Neuron (in vitro differentiated cells): ENCODE measurements around the gene NR1D2.
A peak's percentile ranks its signal among the peaks of the same experiment; 100 is the strongest.
"Not testable (repeated sequence)": the region's sequence is repeated elsewhere in the genome, so short reads cannot be mapped to it uniquely, and the experiment has no call there.

ENCODE experiments used
- H2AFZ ChIP-seq: one replicate; pipeline ENCODE4 v1.6.1; 2013; ENCODE audit warnings: low read depth, mild to moderate bottlenecking, inconsistent platforms, low read length, moderate library complexity
- H3K27me3 ChIP-seq: one replicate; pipeline ENCODE4 v1.6.1; 2013; ENCODE audit warnings: low read length; ENCODE audit not compliant: insufficient read depth
- H3K36me3 ChIP-seq: one replicate; pipeline ENCODE4 v1.6.1; 2013; ENCODE audit warnings: low read length; ENCODE audit not compliant: insufficient read depth
- H3K4me1 ChIP-seq: one replicate; pipeline ENCODE4 v1.6.1; 2013; ENCODE audit warnings: low read length; ENCODE audit not compliant: insufficient read depth
- H3K4me3 ChIP-seq: 2 replicates; pipeline ENCODE4 v1.5.1; 2013; ENCODE audit warnings: mild to moderate bottlenecking, low read length, moderate library complexity
- H3K9me3 ChIP-seq: one replicate; pipeline ENCODE4 v1.6.1; 2013; ENCODE audit warnings: low read length

The NR1D2 gene

DNA sequence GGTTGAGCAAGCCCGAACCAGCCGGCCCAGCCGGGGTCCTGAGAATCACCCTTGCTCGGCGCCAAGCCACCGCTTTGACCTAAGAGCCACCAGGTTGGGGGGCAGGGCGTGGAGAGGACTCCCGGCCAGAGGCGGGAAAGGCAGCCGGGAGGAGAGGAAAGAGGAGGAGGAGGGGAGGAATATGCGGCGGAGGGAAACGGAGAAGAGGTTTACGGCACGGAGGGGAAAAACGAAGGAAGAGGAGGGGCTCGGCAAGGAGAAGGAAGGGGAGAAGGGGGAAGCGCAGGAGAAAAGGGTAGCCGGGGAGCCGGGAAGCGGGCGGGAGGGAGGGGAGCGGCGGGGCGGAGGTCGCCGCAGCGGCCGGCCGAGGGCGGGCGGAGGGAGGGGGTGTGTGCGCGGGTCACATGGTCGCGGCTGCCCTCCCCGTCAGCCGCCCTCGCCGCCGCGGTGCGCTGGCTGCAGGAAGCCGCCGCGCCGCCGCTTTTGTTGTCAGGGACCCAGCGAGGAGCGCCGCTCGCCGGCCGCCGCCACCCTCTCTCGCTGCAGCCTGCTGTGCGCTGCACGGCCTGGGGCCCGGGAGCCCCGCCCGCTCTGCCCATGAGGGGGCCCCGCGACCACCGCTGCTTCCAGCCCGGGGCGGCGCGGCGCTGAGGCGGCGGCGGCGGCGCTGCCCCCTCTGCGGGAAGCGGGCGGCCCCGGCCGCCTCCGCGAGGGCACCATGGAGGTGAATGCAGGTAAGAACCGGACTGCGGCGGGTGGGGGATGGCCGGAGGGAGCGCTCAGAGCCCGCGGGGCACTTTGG, at the start of gene NR1D2:
Gene NR1D2, plus strand, starts transcription at position 426 of the 802 bp plus-strand sequence. Its CDS starts 293 bp downstream, at position 719.
- H2AFZ ChIP-seq = peak within 1 kb of the TSS; percentile 48

GRCh38 chr3:23900744-23901143, 44.3 kb upstream of the NR1D2 start:
- no peaks in the 10 kb centered on the region for H3K27me3 ChIP-seq
- H3K4me1 ChIP-seq = no peaks in the 10 kb centered on the region
- H3K36me3 ChIP-seq = peaks cover 46% of the 10 kb centered on the region
- H3K4me3 ChIP-seq = no peak overlapping the region
- H3K9me3 ChIP-seq = peaks cover 22% of the 10 kb centered on the region
- H2AFZ ChIP-seq = no peak overlapping the region

More for the DNA sequence above, at the start of gene NR1D2:
- H3K9me3 ChIP-seq = no peaks in the 10 kb centered on the region
- H3K27me3 ChIP-seq = no peaks in the 10 kb centered on the region
- no peaks in the 10 kb centered on the region for H3K36me3 ChIP-seq
- H3K4me3 ChIP-seq = peak within 1 kb of the TSS; percentile 81
- peaks cover 16% of the 10 kb centered on the region for H3K4me1 ChIP-seq

DNA sequence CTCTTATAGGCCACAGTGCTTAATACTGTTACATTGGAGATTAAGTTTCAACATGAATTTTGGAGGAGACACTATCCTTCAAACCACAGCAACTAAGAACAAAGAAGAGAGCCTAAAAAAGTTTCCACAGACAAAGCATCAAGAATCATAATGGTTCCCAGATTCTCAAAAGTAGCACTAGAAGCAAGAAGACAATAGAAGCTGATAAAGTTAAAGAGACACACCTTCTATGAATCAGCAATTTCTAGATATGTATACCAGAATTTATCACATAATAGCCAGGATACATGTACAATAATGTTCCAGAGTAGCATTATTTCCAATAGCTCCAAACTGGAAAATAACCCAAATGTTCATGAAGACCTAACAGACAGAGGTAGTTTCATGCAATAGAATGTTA, 40.5 kb upstream of the NR1D2 start:
- H3K4me1 ChIP-seq = no peaks in the 10 kb centered on the region
- no peak overlapping the region for H2AFZ ChIP-seq
- peaks cover 8% of the 10 kb centered on the region for H3K9me3 ChIP-seq
- H3K4me3 ChIP-seq = no peak overlapping the region
- H3K36me3 ChIP-seq = peaks cover 41% of the 10 kb centered on the region
- H3K27me3 ChIP-seq = no peaks in the 10 kb centered on the region

DNA sequence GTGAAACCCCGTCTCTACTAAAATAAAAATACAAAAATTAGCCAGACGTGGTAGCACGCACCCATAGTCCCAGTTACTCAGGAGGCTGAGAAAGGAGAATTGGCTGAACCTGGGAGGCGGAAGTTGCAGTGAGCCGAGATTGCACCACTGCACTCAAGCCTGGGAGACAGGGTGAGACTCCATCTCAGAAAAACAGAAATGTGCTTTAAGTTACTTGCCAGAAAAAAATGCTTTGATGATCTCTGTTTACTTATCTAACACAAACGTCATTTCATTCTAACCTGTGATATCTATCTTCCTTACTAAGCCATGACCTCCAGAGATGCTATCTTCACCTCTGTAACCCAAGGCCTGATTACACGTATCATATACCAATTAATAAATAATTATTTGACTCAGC, 35.7 kb upstream of the NR1D2 start:
- no peaks in the 10 kb centered on the region for H3K9me3 ChIP-seq
- peaks cover 3% of the 10 kb centered on the region for H3K4me1 ChIP-seq
- H3K4me3 ChIP-seq = no peak overlapping the region
- peaks cover 30% of the 10 kb centered on the region for H3K36me3 ChIP-seq
- H3K27me3 ChIP-seq = no peaks in the 10 kb centered on the region
- H2AFZ ChIP-seq = no peak overlapping the region

GRCh38 chr3:23911397-23911796, 33.7 kb upstream of the NR1D2 start:
- Histone ChIP-seq H3K27me3 (no peaks in the 10 kb centered on the region), H3K36me3 (peaks cover 25% of the 10 kb centered on the region), H3K9me3 (no peaks in the 10 kb centered on the region), H3K4me1 (peaks cover 20% of the 10 kb centered on the region), H2AFZ (no peak overlapping the region), H3K4me3 (no peak overlapping the region)

DNA sequence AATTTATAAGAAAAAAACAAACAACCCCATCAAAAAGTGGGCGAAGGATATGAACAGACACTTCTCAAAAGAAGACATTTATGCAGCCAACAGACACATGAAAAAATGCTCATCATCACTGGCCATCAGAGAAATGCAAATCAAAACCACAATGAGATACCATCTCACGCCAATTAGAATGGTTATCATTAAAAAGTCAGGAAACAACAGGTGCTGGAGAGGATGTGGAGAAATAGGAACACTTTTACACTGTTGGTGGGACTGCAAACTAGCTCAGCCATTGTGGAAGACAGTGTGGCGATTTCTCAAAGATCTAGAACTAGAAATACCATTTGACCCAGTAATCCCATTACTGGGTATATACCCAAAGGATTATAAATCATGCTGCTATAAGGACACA, 32.8 kb upstream of the NR1D2 start:
- peaks cover 23% of the 10 kb centered on the region for H3K36me3 ChIP-seq
- peaks cover 20% of the 10 kb centered on the region for H3K4me1 ChIP-seq
- H3K4me3 ChIP-seq, H3K9me3 ChIP-seq, H3K27me3 ChIP-seq, H2AFZ ChIP-seq: not testable (repeated sequence)

DNA sequence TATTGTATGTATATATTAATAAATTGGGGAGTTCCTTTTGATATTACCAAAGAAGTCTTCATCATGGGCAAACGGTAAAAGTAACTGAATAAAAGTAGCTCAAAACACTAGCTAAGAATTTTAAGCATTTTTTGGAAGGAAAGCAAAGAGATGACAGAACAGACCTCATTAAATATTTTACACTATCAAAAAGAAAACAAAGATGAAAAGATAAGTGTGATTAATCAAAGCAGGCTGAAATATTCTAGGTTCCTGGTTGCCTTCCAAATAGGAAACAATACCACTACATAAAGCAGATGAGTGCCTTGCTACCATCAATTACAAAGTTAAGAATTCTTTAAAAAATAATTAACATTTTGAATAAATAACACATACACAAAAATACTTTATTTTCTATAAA, 31.9 kb upstream of the NR1D2 start:
- H3K36me3 ChIP-seq = peaks cover 23% of the 10 kb centered on the region
- H3K4me3 ChIP-seq = no peak overlapping the region
- H3K4me1 ChIP-seq = peaks cover 22% of the 10 kb centered on the region
- no peaks in the 10 kb centered on the region for H3K27me3 ChIP-seq
- no peak overlapping the region for H2AFZ ChIP-seq
- no peaks in the 10 kb centered on the region for H3K9me3 ChIP-seq

DNA sequence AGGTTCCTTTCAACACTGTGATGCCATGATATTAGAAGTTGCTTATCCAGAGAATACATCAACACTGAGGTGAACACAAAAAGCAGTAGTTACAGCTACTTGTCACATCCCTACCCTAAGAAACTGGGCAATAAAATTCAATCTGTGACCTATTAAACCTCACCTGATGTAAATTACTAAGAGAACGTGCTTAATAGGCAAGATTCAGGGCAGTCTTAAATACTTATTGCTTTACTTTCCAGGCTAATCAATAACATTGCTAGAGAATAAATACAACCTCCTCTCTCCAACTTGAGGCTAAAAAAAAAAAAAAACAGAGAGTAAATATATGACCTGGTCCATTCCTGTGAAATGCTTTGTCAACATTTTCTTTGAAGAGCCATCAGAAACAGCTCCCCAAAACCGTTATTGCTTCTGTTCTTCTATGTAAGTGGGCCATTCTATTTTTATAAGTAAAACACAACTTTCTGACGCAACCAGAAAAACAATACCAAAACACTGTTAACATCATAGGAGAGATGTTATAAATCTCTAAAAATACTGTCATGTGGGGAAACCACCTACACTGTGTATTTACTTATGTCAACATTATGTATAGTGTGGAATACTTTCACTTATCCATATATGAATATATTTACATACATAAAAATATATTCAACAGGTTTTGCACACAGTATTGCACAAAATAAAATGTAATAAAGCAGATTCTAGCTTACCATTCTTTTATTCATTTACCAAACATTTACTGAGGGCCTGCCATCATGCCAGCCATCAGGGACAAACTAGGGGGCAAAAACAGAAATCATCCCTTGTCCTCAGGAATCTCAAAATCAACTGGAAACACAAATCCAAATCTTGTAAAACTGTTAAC, 31.0 kb upstream of the NR1D2 start:
- peaks cover 30% of the 10 kb centered on the region for H3K4me1 ChIP-seq
- no peaks in the 10 kb centered on the region for H3K27me3 ChIP-seq
- peaks cover 25% of the 10 kb centered on the region for H3K36me3 ChIP-seq
- H3K4me3 ChIP-seq = no peak overlapping the region
- H3K9me3 ChIP-seq = no peaks in the 10 kb centered on the region
- no peak overlapping the region for H2AFZ ChIP-seq

DNA sequence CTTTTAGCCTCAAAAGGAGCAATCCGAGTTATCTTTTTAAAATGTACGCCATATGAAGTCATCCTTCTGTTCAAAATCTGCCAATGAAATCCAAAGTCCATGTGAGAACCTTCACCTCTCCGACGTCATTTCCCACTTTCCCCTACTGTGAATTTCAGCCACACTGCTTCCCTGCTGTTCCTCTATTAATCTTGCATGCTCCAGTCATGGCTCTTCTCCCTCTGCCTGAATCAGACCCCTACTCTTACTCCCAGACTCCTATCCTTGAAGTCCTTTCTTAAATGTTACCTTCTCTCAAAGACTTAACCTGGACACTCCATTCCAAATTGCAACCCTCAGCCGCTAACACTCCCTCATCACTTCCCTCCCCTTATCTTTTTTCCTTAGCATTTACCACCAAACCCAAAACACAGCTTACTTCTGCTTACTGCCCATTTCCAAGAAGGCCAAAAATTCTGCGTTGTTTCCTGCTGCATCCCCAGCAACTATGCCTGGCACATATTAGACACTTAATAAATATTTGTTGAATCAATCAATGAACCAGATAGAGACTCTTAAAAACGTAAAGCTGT, 29.5 kb upstream of the NR1D2 start:
- Histone ChIP-seq H3K36me3 (peaks cover 25% of the 10 kb centered on the region), H2AFZ (peak overlapping the region; percentile 82), H3K4me3 (peak overlapping the region; percentile 86), H3K4me1 (peaks cover 30% of the 10 kb centered on the region), H3K9me3 (no peaks in the 10 kb centered on the region), H3K27me3 (no peaks in the 10 kb centered on the region)

DNA sequence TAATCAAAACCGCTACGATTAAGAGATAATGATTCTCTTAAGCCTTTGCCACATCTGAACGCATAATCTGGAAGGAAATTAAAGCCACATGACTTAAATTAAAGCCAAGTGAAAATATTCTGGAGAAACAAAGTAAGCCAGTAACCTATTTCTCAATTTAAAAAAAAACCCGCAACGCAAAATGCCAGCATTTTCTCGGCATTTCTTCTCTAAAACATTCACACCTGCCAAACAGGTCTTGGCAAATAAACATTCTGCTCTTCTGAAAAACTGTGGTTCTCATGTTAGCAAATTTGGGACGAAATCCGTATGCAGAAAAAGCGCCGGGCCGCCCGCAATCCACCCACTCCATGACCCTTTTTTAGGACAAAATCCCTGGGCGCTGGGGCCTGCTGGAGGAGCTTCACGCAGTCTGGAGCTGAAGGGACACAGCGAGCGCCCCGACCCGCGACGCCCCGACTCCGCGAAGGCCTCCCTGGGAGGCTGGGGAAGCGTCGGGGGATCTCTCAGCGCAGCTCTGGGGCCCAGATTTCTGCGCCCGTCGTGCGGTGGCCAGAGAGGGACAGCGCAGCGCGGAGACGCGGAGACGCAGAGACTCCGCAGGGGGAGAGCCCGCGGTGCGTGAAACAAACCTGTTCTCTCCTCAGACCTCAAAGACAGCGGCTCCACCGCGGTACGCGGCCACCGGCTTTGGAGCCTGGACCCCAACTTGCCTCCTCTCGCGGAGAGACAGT, 28.8 kb upstream of the NR1D2 start:
- peak overlapping the region; percentile 82 for H2AFZ ChIP-seq
- peak overlapping the region; percentile 86 for H3K4me3 ChIP-seq
- H3K27me3 ChIP-seq = no peaks in the 10 kb centered on the region
- H3K36me3 ChIP-seq = peaks cover 28% of the 10 kb centered on the region
- no peaks in the 10 kb centered on the region for H3K9me3 ChIP-seq
- H3K4me1 ChIP-seq = peaks cover 30% of the 10 kb centered on the region

- Histone ChIP-seq H3K4me1 (peaks cover 30% of the 10 kb centered on the region), H3K9me3 (no peaks in the 10 kb centered on the region), H2AFZ (peak within 1 kb of the TSS; percentile 82), H3K36me3 (peaks cover 28% of the 10 kb centered on the region), H3K27me3 (no peaks in the 10 kb centered on the region), H3K4me3 (peak within 1 kb of the TSS; percentile 86)
Measured at GRCh38 chr3:23916886-23917678, 28.0 kb upstream of the NR1D2 start, which contains the start of the genes NKIRAS1 and RPL15. Gene NKIRAS1 (minus strand): TSS chr3:23916990. CDS start chr3:23910904, 6,086 bp downstream. Gene RPL15 (plus strand): TSS chr3:23917132. CDS start chr3:23917860, 728 bp downstream.
